Upper lobe of left lung (tissue), 4 donors: ENCODE measurements around the gene KLHL29.

ENCODE experiments used
- EP300 ChIP-seq, 4 donors: sonication (generic); formaldehyde crosslinking; IDR thresholded peaks; one replicate each; pipeline ENCODE4 v1.5.1; 2017; ENCODE audit warnings: antibody characterized with exemption in 4 of 4, control low read depth in 2 of 4
- TF ChIP-seq, protein P1 (sequence below), 6 experiments: fragments of 450-650 bp in 4 of 6; fragments of 200-600 bp in 2 of 6; sonication (generic) in 2 of 6; IDR thresholded peaks; one replicate each; pipeline ENCODE4 v1.5.1; 2016 to 2019; ENCODE audit warnings: antibody characterized with exemption in 6 of 6

DNA sequence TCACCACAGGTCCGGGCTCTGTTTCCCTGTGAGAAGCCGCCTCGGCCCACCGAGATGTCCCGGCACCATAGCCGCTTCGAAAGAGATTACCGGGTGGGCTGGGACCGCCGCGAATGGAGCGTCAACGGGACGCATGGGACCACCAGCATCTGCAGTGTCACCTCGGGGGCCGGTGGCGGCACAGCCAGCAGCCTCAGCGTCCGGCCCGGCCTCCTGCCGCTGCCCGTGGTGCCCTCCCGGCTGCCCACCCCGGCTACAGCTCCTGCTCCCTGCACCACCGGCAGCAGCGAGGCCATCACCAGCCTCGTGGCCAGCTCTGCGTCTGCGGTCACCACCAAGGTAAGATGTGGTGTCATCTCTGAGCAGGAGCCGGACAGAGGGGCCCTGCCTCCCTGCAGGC is 177.2 kb downstream of the KLHL29 start:
- no peak for TF ChIP-seq EP300 (IDR thresholded peaks at IDR 0.05)
- TF ChIP-seq, protein P1, sequence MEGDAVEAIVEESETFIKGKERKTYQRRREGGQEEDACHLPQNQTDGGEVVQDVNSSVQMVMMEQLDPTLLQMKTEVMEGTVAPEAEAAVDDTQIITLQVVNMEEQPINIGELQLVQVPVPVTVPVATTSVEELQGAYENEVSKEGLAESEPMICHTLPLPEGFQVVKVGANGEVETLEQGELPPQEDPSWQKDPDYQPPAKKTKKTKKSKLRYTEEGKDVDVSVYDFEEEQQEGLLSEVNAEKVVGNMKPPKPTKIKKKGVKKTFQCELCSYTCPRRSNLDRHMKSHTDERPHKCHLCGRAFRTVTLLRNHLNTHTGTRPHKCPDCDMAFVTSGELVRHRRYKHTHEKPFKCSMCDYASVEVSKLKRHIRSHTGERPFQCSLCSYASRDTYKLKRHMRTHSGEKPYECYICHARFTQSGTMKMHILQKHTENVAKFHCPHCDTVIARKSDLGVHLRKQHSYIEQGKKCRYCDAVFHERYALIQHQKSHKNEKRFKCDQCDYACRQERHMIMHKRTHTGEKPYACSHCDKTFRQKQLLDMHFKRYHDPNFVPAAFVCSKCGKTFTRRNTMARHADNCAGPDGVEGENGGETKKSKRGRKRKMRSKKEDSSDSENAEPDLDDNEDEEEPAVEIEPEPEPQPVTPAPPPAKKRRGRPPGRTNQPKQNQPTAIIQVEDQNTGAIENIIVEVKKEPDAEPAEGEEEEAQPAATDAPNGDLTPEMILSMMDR (IDR thresholded peaks at IDR 0.05), result no peak
